D341Med (cell line): ENCODE measurements around the gene ZSWIM7.
"Not testable (repeated sequence)": the region's sequence is repeated elsewhere in the genome, so short reads cannot be mapped to it uniquely, and the experiment has no call there.

Source experiments
- DNase-seq: peaks from one replicate; pipeline ENCODE4 v3.0.0; 2012; ENCODE audit warnings: low spot score

ZSWIM7 gene

GRCh38 chr17:15998031-15998562 is 1.4 kb downstream of the ZSWIM7 start:
- no peak for DNase-seq

- no peak for DNase-seq
These were observed 3.2 kb downstream of the ZSWIM7 start for GRCh38 chr17:15996322-15996721.

GRCh38 chr17:15981646-15982580 is 17.6 kb downstream of the ZSWIM7 start:
- DNase-seq = no peak

- no peak for DNase-seq
These were observed 18.3 kb downstream of the ZSWIM7 start for GRCh38 chr17:15981208-15981607.

- DNase-seq = not testable (repeated sequence)
These were observed 20.5 kb downstream of the ZSWIM7 start for GRCh38 chr17:15979013-15979412.

- no peak for DNase-seq
These were observed 20.9 kb downstream of the ZSWIM7 start for GRCh38 chr17:15978606-15979005.

GRCh38 chr17:15977894-15978293 is 21.6 kb downstream of the ZSWIM7 start:
- no peak for DNase-seq

GRCh38 chr17:15973834-15974233 is 25.7 kb downstream of the ZSWIM7 start:
- no peak for DNase-seq

- no peak for DNase-seq
These were observed 26.5 kb downstream of the ZSWIM7 start for GRCh38 chr17:15973016-15973415.

- DNase-seq = no peak
These were observed 27.0 kb downstream of the ZSWIM7 start for GRCh38 chr17:15972497-15972951.

GRCh38 chr17:15971882-15972281 is 27.6 kb downstream of the ZSWIM7 start:
- no peak for DNase-seq

- DNase-seq = no peak
These were observed 28.3 kb downstream of the ZSWIM7 start for GRCh38 chr17:15971098-15971678.

GRCh38 chr17:15970500-15970899 is 29.0 kb downstream of the ZSWIM7 start:
- DNase-seq = no peak

GRCh38 chr17:15969463-15969862 is 30.0 kb downstream of the ZSWIM7 start:
- no peak for DNase-seq

- DNase-seq = no peak
These were observed 31.7 kb downstream of the ZSWIM7 start for GRCh38 chr17:15967706-15968399.

- DNase-seq = no peak
These were observed 32.6 kb downstream of the ZSWIM7 start for GRCh38 chr17:15966879-15967248.

- DNase-seq = no peak
These were observed 33.2 kb downstream of the ZSWIM7 start for GRCh38 chr17:15966183-15966878.

GRCh38 chr17:15965528-15965927 is 34.0 kb downstream of the ZSWIM7 start:
- no peak for DNase-seq

GRCh38 chr17:15963670-15964110 is 35.8 kb downstream of the ZSWIM7 start:
- DNase-seq = no peak

- DNase-seq = no peak
These were observed 41.0 kb downstream of the ZSWIM7 start for GRCh38 chr17:15958484-15958854.

GRCh38 chr17:15957608-15958307 is 41.7 kb downstream of the ZSWIM7 start:
- DNase-seq = no peak
